T-cell (primary cell): ENCODE results near the gene CLEC12A. TPM values are rescaled to one million over a fixed set of nuclear protein-coding genes. Genes with fewer than 3 reads are reported as not detected.

Source experiments
- ATAC-seq, 4 experiments: fragments of 200-7000 bp in 3 of 4; fragments of 150-1000 bp in 1 of 4; cut with Tn5 transposase; replicated peaks in 1 of 4; 1 replicate in 3 of 4; 2 replicates in 1 of 4; pipeline ENCODE4 v1.10.0; 2021; ENCODE audit warnings: moderate library complexity in 3 of 4, mild to moderate bottlenecking in 2 of 4, moderate number of reproducible peaks in 1 of 4
- CTCF ChIA-PET, 2 donors: fragments of 300-600 bp; sonication (Branson Sonifier 250); formaldehyde crosslinking; loops; one replicate each; lab custom pipeline; 2022; ENCODE audit warnings: antibody characterized with exemption in 2 of 2; lab: Charles Lee
- POLR2A ChIA-PET, 2 donors: fragments of 300-600 bp; sonication (Branson Sonifier 250); formaldehyde crosslinking; loops; one replicate each; lab custom pipeline; 2022; ENCODE audit warnings: antibody characterized with exemption in 2 of 2; lab: Charles Lee
- DNase-seq, 35 experiments: peaks; one replicate each; pipeline versions ENCODE4 v3.0.0 to v3.0.0-alpha.2; 2013 to 2023
- H3K27ac ChIP-seq: one replicate; pipeline ENCODE4 v1.5.1; 2013; ENCODE audit warnings: low read length
- H3K27me3 ChIP-seq, 2 experiments: replicated peaks in 1 of 2; 1 replicate in 1 of 2; 2 replicates in 1 of 2; pipeline versions ENCODE4 v1.6.1 to v1.7.0; 2013; ENCODE audit warnings: low read length in 1 of 2, mixed read lengths in 1 of 2; ENCODE audit not compliant: control insufficient read depth in 2 of 2, insufficient read depth in 2 of 2; ENCODE audit errors: extremely low read depth in 1 of 2
- H3K36me3 ChIP-seq, 2 donors: 1 replicate in 1 of 2; 2 replicates in 1 of 2; pipeline versions ENCODE4 v1.6.1 to v1.7.0; 2013; ENCODE audit warnings: low read length in 1 of 2; ENCODE audit not compliant: control insufficient read depth in 2 of 2, insufficient read depth in 1 of 2; ENCODE audit errors: extremely low read depth in 1 of 2
- H3K4me1 ChIP-seq, 2 experiments: 1 replicate in 1 of 2; 2 replicates in 1 of 2; pipeline versions ENCODE4 v1.6.1 to v1.7.0; 2013; ENCODE audit warnings: low read length in 2 of 2, mixed read lengths in 1 of 2; ENCODE audit not compliant: insufficient read depth in 2 of 2, control insufficient read depth in 1 of 2; ENCODE audit errors: extremely low read depth in 1 of 2
- H3K4me3 ChIP-seq, 2 donors: 1 replicate in 1 of 2; 2 replicates in 1 of 2; pipeline versions ENCODE4 v1.5.1 to v1.7.0; 2013; ENCODE audit warnings: mild to moderate bottlenecking in 2 of 2, low read length in 1 of 2, moderate library complexity in 1 of 2; ENCODE audit not compliant: control insufficient read depth in 1 of 2; ENCODE audit errors: extremely low read depth in 1 of 2
- H3K9me3 ChIP-seq: 2 replicates; pipeline ENCODE4 v1.7.0; 2013
- H3K27ac Mint-ChIP-seq, 2 donors: one replicate each; pipeline ENCODE4 v1.8.0; 2020 to 2021; ENCODE audit warnings: mild to moderate bottlenecking in 2 of 2, mixed read lengths in 2 of 2
- H3K27me3 Mint-ChIP-seq, 2 donors: one replicate each; pipeline ENCODE4 v1.8.0; 2021 to 2022; ENCODE audit warnings: mixed read lengths in 2 of 2
- H3K36me3 Mint-ChIP-seq: one replicate; pipeline ENCODE4 v1.8.0; 2021; ENCODE audit warnings: mixed read lengths
- H3K4me1 Mint-ChIP-seq, 3 donors: one replicate each; pipeline ENCODE4 v1.8.0; 2020 to 2022; ENCODE audit warnings: mixed read lengths in 3 of 3, mild to moderate bottlenecking in 1 of 3
- H3K4me3 Mint-ChIP-seq, 3 donors: one replicate each; pipeline ENCODE4 v1.8.0; 2020 to 2022; ENCODE audit warnings: mild to moderate bottlenecking in 3 of 3, mixed read lengths in 3 of 3, moderate library complexity in 3 of 3
- H3K9me3 Mint-ChIP-seq, 3 donors: one replicate each; pipeline ENCODE4 v1.8.0; 2020 to 2022; ENCODE audit warnings: mixed read lengths in 3 of 3
- WGBS: methylation state at CpG from one replicate; pipeline ENCODE4 v1.1.5; 2013; ENCODE audit warnings: missing lambda C conversion rate; ENCODE audit not compliant: insufficient coverage; 5-methylcytosine and 5-hydroxymethylcytosine counted together
- total RNA-seq, 35 experiments: library from RNA in 6 of 35; stranded (reverse) in 6 of 35; fragments of 120-200 nt in 1 of 35; gene quantifications; one replicate each; pipeline versions ENCODE4 v1.2.1 to v1.2.4 and lab custom pipeline; 2013 to 2026

Gene CLEC12A
- total RNA-seq: under 1 TPM in 1 of 5 donors, not detected in 4; 0.26 TPM
- 1.6 TPM for total RNA-seq (2013)
- 0 to 4.0 (median 0.09) reads per million in 29 experiments for total RNA-seq (lab: John Stamatoyannopoulos, UW)

GRCh38 chr12:9971181-9971580 lies at the start of gene CLEC12A:
Gene CLEC12A, plus strand, starts transcription at chr12:9971409. Its CDS starts 188 bp downstream, at chr12:9971597.
- no peaks in the 10 kb centered on the region for H3K4me1 ChIP-seq
- no peak within 1 kb of the TSS for H3K27ac ChIP-seq
- H3K27ac Mint-ChIP-seq: no peak within 1 kb of the TSS
- no peaks in the 10 kb centered on the region for H3K4me1 Mint-ChIP-seq
- H3K9me3 Mint-ChIP-seq: peaks cover 0 to 9% (median 4%) of the 10 kb centered on the region in 3 donors
- ChIA-PET CTCF (interaction anchor here in 1 of 2 donors (1.0 to 1.1 kb wide), 2 partner anchors 31 to 67 kb away, joined by 3 read pairs; no protein-coding TSS in a partner anchor), POLR2A (no interaction called here)
- peaks cover 6 to 9% of the 10 kb centered on the region in 2 donors for H3K27me3 Mint-ChIP-seq
- WGBS: no CpG with 5 or more reads among the region's 1 CpG
- H3K4me3 Mint-ChIP-seq: no peak within 1 kb of the TSS
- H3K4me3 ChIP-seq: no peak within 1 kb of the TSS
- ATAC-seq (no peak), DNase-seq (no peak)
- no peaks in the 10 kb centered on the region for H3K9me3 ChIP-seq
- no peaks in the 10 kb centered on the region for H3K36me3 ChIP-seq
- H3K27me3 ChIP-seq: no peaks in the 10 kb centered on the region
- peaks cover 3% of the 10 kb centered on the region for H3K36me3 Mint-ChIP-seq

GRCh38 chr12:9922429-9922828 lies 48.8 kb upstream of the CLEC12A start:
- ChIA-PET POLR2A (interaction anchor here in 1 of 2 donors (0.9 kb wide), 1 partner anchor 10 kb away, joined by 3 read pairs; the partner anchor contains the start of gene CLEC2A), CTCF (interaction anchor here (0.5 to 1.7 kb wide), 6 partner anchors 13 to 319 kb away, joined by 3 to 5 read pairs (median 4); no protein-coding TSS in a partner anchor)
- DNase-seq (no peak), ATAC-seq (no peak)
- H3K4me1 Mint-ChIP-seq: peaks cover 13 to 25% (median 15%) of the 10 kb centered on the region in 3 donors
- H3K9me3 Mint-ChIP-seq: no peaks in the 10 kb centered on the region
- Histone ChIP-seq H3K36me3 (no peaks in the 10 kb centered on the region), H3K27ac (no peak overlapping the region), H3K4me1 (peaks cover 2 to 3% of the 10 kb centered on the region in 2 experiments), H3K9me3 (no peaks in the 10 kb centered on the region), H3K4me3 (no peak overlapping the region), H3K27me3 (peaks cover 0 to 12% of the 10 kb centered on the region in 2 experiments)
- H3K4me3 Mint-ChIP-seq: no peak overlapping the region
- WGBS: no CpG with 5 or more reads among the region's 1 CpG
- H3K27ac Mint-ChIP-seq: no peak overlapping the region
- H3K36me3 Mint-ChIP-seq: no peaks in the 10 kb centered on the region
- peaks cover 2 to 3% of the 10 kb centered on the region in 2 donors for H3K27me3 Mint-ChIP-seq

- Histone ChIP-seq H3K27ac (no peak overlapping the region), H3K4me3 (peak overlapping the region; percentile 16 to 38), H3K36me3 (no peaks in the 10 kb centered on the region), H3K9me3 (no peaks in the 10 kb centered on the region), H3K4me1 (peaks cover 2 to 3% of the 10 kb centered on the region in 2 experiments), H3K27me3 (no peaks in the 10 kb centered on the region)
- Mint-ChIP-seq H3K4me3 (peak overlapping the region; percentile 47 to 72 (median 60)), H3K36me3 (no peaks in the 10 kb centered on the region), H3K27me3 (peaks cover 4 to 9% of the 10 kb centered on the region in 2 donors), H3K27ac (no peak overlapping the region), H3K9me3 (no peaks in the 10 kb centered on the region), H3K4me1 (peaks cover 13 to 25% (median 15%) of the 10 kb centered on the region in 3 donors)
- CTCF ChIA-PET: interaction anchor here (0.5 to 2.3 kb wide), 10 partner anchors 12 to 215 kb away, joined by 3 to 20 read pairs (median 4); no protein-coding TSS in a partner anchor
- POLR2A ChIA-PET: no interaction called here
- ATAC-seq (peak in 3 of 4 experiments; percentile 48 to 66 (median 63)), DNase-seq (peak in 11 of 35 experiments; percentile 2 to 68 (median 15))
- no CpG with 5 or more reads among the region's 5 CpGs for WGBS
Observed at GRCh38 chr12:9925705-9926393, 45.4 kb upstream of the CLEC12A start.

GRCh38 chr12:9926876-9927275 lies 44.3 kb upstream of the CLEC12A start:
- Mint-ChIP-seq H3K36me3 (no peaks in the 10 kb centered on the region), H3K27ac (no peak overlapping the region), H3K4me1 (peaks cover 13 to 21% (median 15%) of the 10 kb centered on the region in 3 donors), H3K9me3 (no peaks in the 10 kb centered on the region), H3K4me3 (no peak overlapping the region), H3K27me3 (peaks cover 4 to 9% of the 10 kb centered on the region in 2 donors)
- H3K9me3 ChIP-seq: no peaks in the 10 kb centered on the region
- no peaks in the 10 kb centered on the region for H3K36me3 ChIP-seq
- no peak for DNase-seq
- no peak for ATAC-seq
- H3K4me3 ChIP-seq: no peak overlapping the region
- 100% methylated on average over 1 of the region's 3 CpGs for WGBS
- CTCF ChIA-PET: interaction anchor here (0.9 to 2.1 kb wide), 6 partner anchors 110 to 214 kb away, joined by 3 to 14 read pairs (median 6); no protein-coding TSS in a partner anchor
- H3K27ac ChIP-seq: no peak overlapping the region
- peaks cover 2 to 3% of the 10 kb centered on the region in 2 experiments for H3K4me1 ChIP-seq
- H3K27me3 ChIP-seq: no peaks in the 10 kb centered on the region
- POLR2A ChIA-PET: no interaction called here

GRCh38 chr12:9928607-9929006 lies 42.6 kb upstream of the CLEC12A start:
- Mint-ChIP-seq H3K4me1 (peaks cover 3 to 6% (median 3%) of the 10 kb centered on the region in 3 donors), H3K4me3 (no peak overlapping the region), H3K27ac (no peak overlapping the region), H3K27me3 (peaks cover 7 to 9% of the 10 kb centered on the region in 2 donors), H3K36me3 (no peaks in the 10 kb centered on the region), H3K9me3 (no peaks in the 10 kb centered on the region)
- Histone ChIP-seq H3K36me3 (no peaks in the 10 kb centered on the region), H3K4me1 (peaks cover 0 to 3% of the 10 kb centered on the region in 2 experiments), H3K4me3 (no peak overlapping the region), H3K9me3 (no peaks in the 10 kb centered on the region), H3K27me3 (no peaks in the 10 kb centered on the region), H3K27ac (no peak overlapping the region)
- ATAC-seq (no peak), DNase-seq (no peak)
- CTCF ChIA-PET: interaction anchor here in 1 of 2 donors (2.1 kb wide), 1 partner anchor 112 kb away, joined by 9 read pairs; no protein-coding TSS in a partner anchor
- WGBS: 100% methylated on average over 1 of the region's 3 CpGs
- POLR2A ChIA-PET: interaction anchor here in 1 of 2 donors (0.6 kb wide), 1 partner anchor 288 kb away, joined by 3 read pairs; no protein-coding TSS in a partner anchor

GRCh38 chr12:9931245-9931644 lies 40.0 kb upstream of the CLEC12A start:
- ChIA-PET CTCF (interaction anchor here in 1 of 2 donors (1.4 kb wide), 1 partner anchor 117 kb away, joined by 6 read pairs; no protein-coding TSS in a partner anchor), POLR2A (no interaction called here)
- Mint-ChIP-seq H3K27ac (no peak overlapping the region), H3K4me3 (no peak overlapping the region), H3K27me3 (peaks cover 7 to 9% of the 10 kb centered on the region in 2 donors), H3K4me1 (no peaks in the 10 kb centered on the region), H3K9me3 (no peaks in the 10 kb centered on the region), H3K36me3 (no peaks in the 10 kb centered on the region)
- Histone ChIP-seq H3K27ac (no peak overlapping the region), H3K4me1 (no peaks in the 10 kb centered on the region), H3K4me3 (no peak overlapping the region), H3K27me3 (no peaks in the 10 kb centered on the region), H3K36me3 (no peaks in the 10 kb centered on the region), H3K9me3 (no peaks in the 10 kb centered on the region)
- ATAC-seq: no peak
- WGBS: no CpG with 5 or more reads among the region's 3 CpGs
- no peak for DNase-seq
